IMR-90 (cell line): ENCODE measurements around the gene TES. TPM values are rescaled to one million over a fixed set of nuclear protein-coding genes. Genes with fewer than 3 reads are reported as not detected.

Experiments used
- ATAC-seq: fragments of 200-7000 bp; cut with Tn5 transposase; 2 replicates; pipeline ENCODE4 v1.9.1; 2020; ENCODE audit warnings: low read depth, mild to moderate bottlenecking, moderate library complexity
- BruUV-seq: library from RNA; stranded (reverse); fragments of 400-500 nt; replicated peaks from 2 replicates; lab custom pipeline; 2021; lab: Mats Ljungman, UMichigan
- CTCF ChIA-PET: fragments of 300-600 bp; formaldehyde crosslinking; extraction: SDS; loops from one replicate; lab custom pipeline; 2021; ENCODE audit warnings: antibody characterized with exemption; lab: Yijun Ruan, JAX
- POLR2A ChIA-PET: fragments of 300-600 bp; sonication (Branson Sonifier 250); formaldehyde crosslinking; loops from one replicate; lab custom pipeline; 2022; ENCODE audit warnings: antibody characterized with exemption; ENCODE audit not compliant: unreplicated experiment; lab: Charles Lee
- DNase-seq: peaks from one replicate; pipeline ENCODE4 v3.0.0; 2013
- H2AFZ ChIP-seq: replicated peaks from 2 replicates; pipeline ENCODE3; 2013; ENCODE audit warnings: low read length, mild to moderate bottlenecking; ENCODE audit not compliant: poor library complexity
- H2AK5ac ChIP-seq: 2 replicates; pipeline ENCODE4 v1.6.1; 2013; ENCODE audit warnings: low read depth, low read length, inconsistent platforms
- H2AK9ac ChIP-seq: replicated peaks from 2 replicates; pipeline ENCODE3; 2013; ENCODE audit warnings: mild to moderate bottlenecking, low read depth, low read length, moderate library complexity; ENCODE audit not compliant: poor library complexity
- H2BK120ac ChIP-seq: 2 replicates; pipeline ENCODE4 v1.6.1; 2013; ENCODE audit warnings: low read depth, low read length, inconsistent platforms
- H2BK15ac ChIP-seq: 3 replicates; pipeline ENCODE4 v1.6.1; 2013; ENCODE audit warnings: low read depth, low read length, inconsistent platforms
- H2BK20ac ChIP-seq: 2 replicates; pipeline ENCODE4 v1.6.1; 2013; ENCODE audit warnings: low read depth, mild to moderate bottlenecking, inconsistent platforms, low read length, moderate library complexity
- H2BK5ac ChIP-seq: 2 replicates; pipeline ENCODE4 v1.6.1; 2013; ENCODE audit warnings: mild to moderate bottlenecking, low read depth, low read length, inconsistent platforms; ENCODE audit not compliant: poor library complexity, severe bottlenecking
- H3K14ac ChIP-seq: replicated peaks from 2 replicates; pipeline ENCODE4 v1.6.1; 2013; ENCODE audit warnings: low read depth, low read length, inconsistent platforms
- H3K18ac ChIP-seq: 2 replicates; pipeline ENCODE4 v1.6.1; 2013; ENCODE audit warnings: low read depth, low read length, control low read depth
- H3K23ac ChIP-seq: 2 replicates; pipeline ENCODE4 v1.6.1; 2013; ENCODE audit warnings: low read depth, low read length, inconsistent platforms
- H3K27ac ChIP-seq: 2 replicates; pipeline ENCODE4 v1.5.1; 2013; ENCODE audit warnings: mild to moderate bottlenecking, control low read depth, low read length; ENCODE audit not compliant: insufficient read depth
- H3K27me3 ChIP-seq: 2 replicates; pipeline ENCODE4 v1.6.1; 2013; ENCODE audit warnings: low read length; ENCODE audit not compliant: control insufficient read depth, insufficient read depth
- H3K36me3 ChIP-seq: 2 replicates; pipeline ENCODE4 v1.6.1; 2013; ENCODE audit warnings: low read length, mixed read lengths; ENCODE audit not compliant: control insufficient read depth, insufficient read depth
- H3K4ac ChIP-seq: 2 replicates; pipeline ENCODE4 v1.6.1; 2013; ENCODE audit warnings: low read depth, low read length, inconsistent platforms
- H3K4me1 ChIP-seq: 2 replicates; pipeline ENCODE4 v1.6.1; 2013; ENCODE audit warnings: low read length, mixed read lengths; ENCODE audit not compliant: control insufficient read depth, insufficient read depth
- H3K4me2 ChIP-seq: 2 replicates; pipeline ENCODE4 v1.6.1; 2013; ENCODE audit warnings: low read depth, mild to moderate bottlenecking, control low read depth, low read length, moderate library complexity
- H3K4me3 ChIP-seq: 2 replicates; pipeline ENCODE4 v1.5.1; 2013; ENCODE audit warnings: low read depth, mild to moderate bottlenecking, control low read depth, low read length, moderate library complexity; ENCODE audit not compliant: insufficient read depth
- H3K56ac ChIP-seq: 2 replicates; pipeline ENCODE4 v1.6.1; 2013; ENCODE audit warnings: low read length, inconsistent platforms; ENCODE audit not compliant: insufficient read depth; ENCODE audit errors: extremely low read depth
- H3K79me1 ChIP-seq, 2 experiments: 2 replicates each; pipeline ENCODE4 v1.6.1; 2013; ENCODE audit warnings: low read length in 2 of 2, inconsistent platforms in 1 of 2, low read depth in 1 of 2
- H3K9ac ChIP-seq: 2 replicates; pipeline ENCODE4 v1.6.1; 2013; ENCODE audit warnings: low read depth, low read length, control low read depth
- H3K9me1 ChIP-seq: 2 replicates; pipeline ENCODE4 v1.6.1; 2013; ENCODE audit warnings: low read length, inconsistent platforms; ENCODE audit not compliant: insufficient read depth
- H3K9me3 ChIP-seq: 2 replicates; pipeline ENCODE4 v1.6.1; 2013; ENCODE audit warnings: low read length; ENCODE audit not compliant: control insufficient read depth, insufficient read depth
- H4K20me1 ChIP-seq: 2 replicates; pipeline ENCODE4 v1.6.1; 2013; ENCODE audit warnings: low read length, inconsistent platforms; ENCODE audit not compliant: insufficient read depth
- H4K5ac ChIP-seq: 2 replicates; pipeline ENCODE4 v1.6.1; 2013; ENCODE audit warnings: mild to moderate bottlenecking, low read depth, low read length, control low read depth
- H4K8ac ChIP-seq, 2 experiments: 2 replicates each; pipeline ENCODE4 v1.6.1; 2013; ENCODE audit warnings: low read depth in 2 of 2, low read length in 2 of 2, control low read depth in 1 of 2, inconsistent platforms in 1 of 2
- H4K91ac ChIP-seq: 2 replicates; pipeline ENCODE4 v1.6.1; 2013; ENCODE audit warnings: low read depth, low read length, inconsistent platforms; ENCODE audit not compliant: insufficient read depth
- BHLHE40 ChIP-seq: fragments of 150-350 bp; IDR thresholded peaks from 2 replicates; pipeline ENCODE4 v1.6.1; 2016; ENCODE audit warnings: mild to moderate bottlenecking, low read depth, low read length
- CEBPB ChIP-seq: IDR thresholded peaks from 2 replicates; pipeline ENCODE4 v1.6.1; 2012; ENCODE audit warnings: low read depth, low read length, improper control_type of control experiment
- CHD1 ChIP-seq: IDR thresholded peaks from 2 replicates; pipeline ENCODE4 v1.6.1; 2012; ENCODE audit warnings: low read depth, low read length, improper control_type of control experiment
- FOS ChIP-seq: fragments of 150-350 bp; IDR thresholded peaks from 2 replicates; pipeline ENCODE4 v1.6.1; 2016; ENCODE audit warnings: low read depth, low read length
- MAFK ChIP-seq: IDR thresholded peaks from 2 replicates; pipeline ENCODE4 v1.6.1; 2012; ENCODE audit warnings: low read depth, low read length, improper control_type of control experiment
- MAZ ChIP-seq: IDR thresholded peaks from 2 replicates; pipeline ENCODE4 v1.6.1; 2012; ENCODE audit warnings: low read depth, mild to moderate bottlenecking, low read length, improper control_type of control experiment, moderate library complexity, borderline replicate concordance
- MXI1 ChIP-seq: IDR thresholded peaks from 2 replicates; pipeline ENCODE4 v1.6.1; 2012; ENCODE audit warnings: low read depth, mild to moderate bottlenecking, low read length, moderate library complexity, borderline replicate concordance
- NFE2L2 ChIP-seq: fragments of 150-350 bp; IDR thresholded peaks from 2 replicates; pipeline ENCODE4 v1.6.1; 2016; ENCODE audit warnings: low read depth, mild to moderate bottlenecking, low read length
- POLR2A ChIP-seq: IDR thresholded peaks from 2 replicates; pipeline ENCODE4 v1.6.1; 2012; ENCODE audit warnings: mild to moderate bottlenecking, low read depth, low read length
- RAD21 ChIP-seq: IDR thresholded peaks from 2 replicates; pipeline ENCODE4 v1.6.1; 2012; ENCODE audit warnings: low read length, improper control_type of control experiment
- RCOR1 ChIP-seq: IDR thresholded peaks from 2 replicates; pipeline ENCODE4 v1.6.1; 2012; ENCODE audit warnings: mild to moderate bottlenecking, low read length, improper control_type of control experiment; ENCODE audit not compliant: insufficient replicate concordance
- RFX5 ChIP-seq: IDR thresholded peaks from 2 replicates; pipeline ENCODE4 v1.8.0; 2012; ENCODE audit warnings: low read depth, mild to moderate bottlenecking, low read length, moderate library complexity
- SMC3 ChIP-seq: fragments of 150-350 bp; IDR thresholded peaks from 2 replicates; pipeline ENCODE4 v1.6.1; 2016; ENCODE audit warnings: low read depth, mild to moderate bottlenecking, antibody characterized with exemption, low read length, moderate library complexity
- WGBS, 2 experiments: methylation state at CpG; one replicate each; pipeline versions ENCODE4 v1.1.5 to v1.1.7; 2013; ENCODE audit warnings: missing lambda C conversion rate in 2 of 2; ENCODE audit not compliant: insufficient read length in 1 of 2; ENCODE audit errors: extremely low coverage in 2 of 2; 5-methylcytosine and 5-hydroxymethylcytosine counted together
- dilution Hi-C: fragments of 300-500 bp; cut with HindIII; formaldehyde crosslinking; loops from one replicate; pipeline ENCODE4 v1.14.3; 2018; ENCODE audit warnings: low sequenced_read_pairs; ENCODE audit not compliant: unreplicated experiment
- in situ Hi-C: fragments of 300-500 bp; cut with MboI; formaldehyde crosslinking; loops from 3 replicates; pipeline ENCODE4 v1.14.3; 2019; ENCODE audit warnings: low sequenced_read_pairs, inconsistent platforms, mixed read lengths
- intact Hi-C: fragments of 100-400 bp; cut with micrococcal nuclease; formaldehyde crosslinking; loops from 2 replicates; pipeline ENCODE4 v1.10.0; 2022
- polyA plus RNA-seq, 3 experiments: library from polyadenylated mRNA; depleted of rRNA; stranded (reverse); fragments of >200 nt; gene quantifications; 2 replicates each; pipeline ENCODE4 v1.2.3, GENCODE V29; 2012; ENCODE audit warnings: low replicate concordance in 1 of 3
- total RNA-seq: library from RNA; depleted of rRNA; stranded (reverse); fragments of >200 nt; gene quantifications from 2 replicates; pipeline ENCODE4 v1.2.3, GENCODE V29; 2012
- TF ChIP-seq, protein P1 (sequence below): conservative IDR thresholded peaks from 2 replicates; pipeline ENCODE4 v1.5.1; 2012; ENCODE audit warnings: mild to moderate bottlenecking, low read depth, low read length, improper control_type of control experiment
- TF ChIP-seq, protein P2 (sequence below): fragments of 150-350 bp; IDR thresholded peaks from 2 replicates; pipeline ENCODE4 v1.6.1; 2016; ENCODE audit warnings: low read depth, mild to moderate bottlenecking, low read length, moderate library complexity, borderline replicate concordance
- TF ChIP-seq, protein P3 (sequence below): fragments of 150-350 bp; IDR thresholded peaks from 2 replicates; pipeline ENCODE4 v1.6.1; 2017; ENCODE audit warnings: mild to moderate bottlenecking, antibody characterized with exemption, low read length, low read depth

The TES gene
- total and polyA plus RNA-seq, 2 of the 4 experiments (the other 2 are of a cell fraction) = 54.0 to 83.3 TPM

DNA sequence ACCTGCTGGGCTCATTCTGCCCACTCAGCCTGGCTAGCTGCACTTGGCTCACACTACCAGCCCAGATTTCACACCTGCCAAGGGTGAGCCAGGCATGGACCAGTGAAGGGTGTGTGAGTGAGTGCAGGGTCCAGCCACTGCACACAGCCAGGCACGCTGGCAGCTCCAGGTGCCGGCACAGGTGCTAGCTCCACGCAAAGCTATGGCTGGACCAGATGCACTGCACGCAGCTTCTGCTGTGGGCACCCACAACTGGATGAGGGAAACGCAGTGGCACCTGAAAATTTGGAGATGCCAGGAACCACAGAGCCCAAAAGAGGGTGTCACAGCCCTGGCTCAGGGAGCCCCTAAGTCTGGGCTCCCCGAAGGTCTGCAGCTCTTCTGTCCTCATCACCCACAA is 24.9 kb upstream of the TES start:
- ATAC-seq = no peak
- no peak overlapping the region for H4K8ac ChIP-seq
- POLR2A ChIA-PET = no interaction called here

More for the DNA sequence above, 24.9 kb upstream of the TES start:
- H4K20me1 ChIP-seq = no peaks in the 10 kb centered on the region
- H3K14ac ChIP-seq = 0 out of 2 replicates have a peak overlapping the region, but pooled peaks have one; percentile 20
- no peak overlapping the region for H3K4me3 ChIP-seq
- H3K9me3 ChIP-seq = peaks cover 9% of the 10 kb centered on the region
- no peaks in the 10 kb centered on the region for H3K79me1 ChIP-seq
- H2BK20ac ChIP-seq = no peak overlapping the region
- H3K9ac ChIP-seq = no peak overlapping the region
- no peak overlapping the region for H3K56ac ChIP-seq
- no peak overlapping the region for H2BK15ac ChIP-seq
- H4K5ac ChIP-seq = no peak overlapping the region
- H2BK5ac ChIP-seq = no peak overlapping the region
- 96% methylated on average over 4 of the region's 6 CpGs; no CpG with 5 or more reads in 1 of the 2 experiments for WGBS, 2 experiments
- no peak overlapping the region for H4K91ac ChIP-seq
- H2AK9ac ChIP-seq = no peak overlapping the region
- H2BK120ac ChIP-seq = no peak overlapping the region
- no peak overlapping the region for H3K23ac ChIP-seq
- no peaks in the 10 kb centered on the region for H3K36me3 ChIP-seq
- H3K27ac ChIP-seq = no peak overlapping the region
- H3K4me2 ChIP-seq = no peak overlapping the region
- H2AFZ ChIP-seq = no peak overlapping the region
- H2AK5ac ChIP-seq = no peak overlapping the region; the same call in 1 of the 2 replicates
- TF ChIP-seq POLR2A (no peak), BHLHE40 (no peak), MAZ (no peak), RCOR1 (no peak), CHD1 (no peak), NFE2L2 (no peak), RFX5 (no peak), SMC3 (no peak), MXI1 (no peak), CEBPB (no peak), FOS (no peak), RAD21 (no peak), MAFK (no peak)
- TF ChIP-seq, protein P1, sequence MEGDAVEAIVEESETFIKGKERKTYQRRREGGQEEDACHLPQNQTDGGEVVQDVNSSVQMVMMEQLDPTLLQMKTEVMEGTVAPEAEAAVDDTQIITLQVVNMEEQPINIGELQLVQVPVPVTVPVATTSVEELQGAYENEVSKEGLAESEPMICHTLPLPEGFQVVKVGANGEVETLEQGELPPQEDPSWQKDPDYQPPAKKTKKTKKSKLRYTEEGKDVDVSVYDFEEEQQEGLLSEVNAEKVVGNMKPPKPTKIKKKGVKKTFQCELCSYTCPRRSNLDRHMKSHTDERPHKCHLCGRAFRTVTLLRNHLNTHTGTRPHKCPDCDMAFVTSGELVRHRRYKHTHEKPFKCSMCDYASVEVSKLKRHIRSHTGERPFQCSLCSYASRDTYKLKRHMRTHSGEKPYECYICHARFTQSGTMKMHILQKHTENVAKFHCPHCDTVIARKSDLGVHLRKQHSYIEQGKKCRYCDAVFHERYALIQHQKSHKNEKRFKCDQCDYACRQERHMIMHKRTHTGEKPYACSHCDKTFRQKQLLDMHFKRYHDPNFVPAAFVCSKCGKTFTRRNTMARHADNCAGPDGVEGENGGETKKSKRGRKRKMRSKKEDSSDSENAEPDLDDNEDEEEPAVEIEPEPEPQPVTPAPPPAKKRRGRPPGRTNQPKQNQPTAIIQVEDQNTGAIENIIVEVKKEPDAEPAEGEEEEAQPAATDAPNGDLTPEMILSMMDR = no peak
- TF ChIP-seq, protein P2, sequence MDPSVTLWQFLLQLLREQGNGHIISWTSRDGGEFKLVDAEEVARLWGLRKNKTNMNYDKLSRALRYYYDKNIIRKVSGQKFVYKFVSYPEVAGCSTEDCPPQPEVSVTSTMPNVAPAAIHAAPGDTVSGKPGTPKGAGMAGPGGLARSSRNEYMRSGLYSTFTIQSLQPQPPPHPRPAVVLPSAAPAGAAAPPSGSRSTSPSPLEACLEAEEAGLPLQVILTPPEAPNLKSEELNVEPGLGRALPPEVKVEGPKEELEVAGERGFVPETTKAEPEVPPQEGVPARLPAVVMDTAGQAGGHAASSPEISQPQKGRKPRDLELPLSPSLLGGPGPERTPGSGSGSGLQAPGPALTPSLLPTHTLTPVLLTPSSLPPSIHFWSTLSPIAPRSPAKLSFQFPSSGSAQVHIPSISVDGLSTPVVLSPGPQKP = no peak
- TF ChIP-seq, protein P3, sequence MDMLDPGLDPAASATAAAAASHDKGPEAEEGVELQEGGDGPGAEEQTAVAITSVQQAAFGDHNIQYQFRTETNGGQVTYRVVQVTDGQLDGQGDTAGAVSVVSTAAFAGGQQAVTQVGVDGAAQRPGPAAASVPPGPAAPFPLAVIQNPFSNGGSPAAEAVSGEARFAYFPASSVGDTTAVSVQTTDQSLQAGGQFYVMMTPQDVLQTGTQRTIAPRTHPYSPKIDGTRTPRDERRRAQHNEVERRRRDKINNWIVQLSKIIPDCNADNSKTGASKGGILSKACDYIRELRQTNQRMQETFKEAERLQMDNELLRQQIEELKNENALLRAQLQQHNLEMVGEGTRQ = no peak
- no peak for DNase-seq
- in situ Hi-C loops = no loop called here
- no peak overlapping the region for H3K4ac ChIP-seq
- no peaks in the 10 kb centered on the region for H3K9me1 ChIP-seq
- no peaks in the 10 kb centered on the region for H3K4me1 ChIP-seq
- BruUV-seq = no TSS peak
- H3K18ac ChIP-seq = no peak overlapping the region
- intact Hi-C loops = no loop called here
- CTCF ChIA-PET = no interaction called here
- dilution Hi-C loops = no loop called here
- no peaks in the 10 kb centered on the region for H3K27me3 ChIP-seq
